ENCODE results near the gene POLG.

POLG gene

DNA sequence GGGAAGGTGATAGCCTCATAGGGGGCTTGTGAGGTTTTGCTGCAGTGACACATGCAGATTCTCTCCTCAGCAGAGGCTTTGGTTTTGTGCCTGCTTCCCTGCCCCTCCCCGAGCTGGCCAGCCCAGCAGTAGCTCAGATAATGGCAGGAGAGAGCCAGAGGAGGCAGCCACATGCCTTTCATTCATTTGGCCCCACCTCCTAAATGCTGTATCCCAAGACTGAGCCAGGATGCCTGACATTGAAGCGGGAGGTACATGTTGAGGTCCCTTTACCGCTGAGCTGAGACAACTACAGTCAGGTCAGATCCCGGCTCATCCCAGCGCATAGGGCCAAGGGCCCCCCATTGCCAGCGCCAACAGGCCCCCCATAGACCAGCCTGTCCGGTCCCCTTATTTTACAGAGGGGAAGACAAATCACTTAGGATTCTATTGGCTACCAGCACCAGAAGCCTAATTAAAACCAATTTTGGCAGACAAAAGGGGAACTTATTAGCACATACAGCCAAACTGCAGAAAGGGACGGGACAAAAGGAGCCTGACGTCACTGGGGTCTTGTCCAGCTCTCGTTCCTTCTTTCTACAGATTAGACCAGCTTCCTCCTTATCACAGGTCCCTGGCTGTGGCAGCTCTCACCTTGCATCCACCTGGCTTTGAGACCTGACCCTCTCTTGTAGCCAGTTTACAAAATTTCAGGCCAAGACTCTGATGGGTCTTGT is 12.1 kb upstream of the POLG start:
- DNase-seq (ENCODE audit: low read depth, low spot score): no peak
- POLR2A ChIA-PET: no interaction called here
- H3K4me3 ChIP-seq (ENCODE audit: low read depth, low read length): no peak overlapping the region
- TF ChIP-seq, protein P1, sequence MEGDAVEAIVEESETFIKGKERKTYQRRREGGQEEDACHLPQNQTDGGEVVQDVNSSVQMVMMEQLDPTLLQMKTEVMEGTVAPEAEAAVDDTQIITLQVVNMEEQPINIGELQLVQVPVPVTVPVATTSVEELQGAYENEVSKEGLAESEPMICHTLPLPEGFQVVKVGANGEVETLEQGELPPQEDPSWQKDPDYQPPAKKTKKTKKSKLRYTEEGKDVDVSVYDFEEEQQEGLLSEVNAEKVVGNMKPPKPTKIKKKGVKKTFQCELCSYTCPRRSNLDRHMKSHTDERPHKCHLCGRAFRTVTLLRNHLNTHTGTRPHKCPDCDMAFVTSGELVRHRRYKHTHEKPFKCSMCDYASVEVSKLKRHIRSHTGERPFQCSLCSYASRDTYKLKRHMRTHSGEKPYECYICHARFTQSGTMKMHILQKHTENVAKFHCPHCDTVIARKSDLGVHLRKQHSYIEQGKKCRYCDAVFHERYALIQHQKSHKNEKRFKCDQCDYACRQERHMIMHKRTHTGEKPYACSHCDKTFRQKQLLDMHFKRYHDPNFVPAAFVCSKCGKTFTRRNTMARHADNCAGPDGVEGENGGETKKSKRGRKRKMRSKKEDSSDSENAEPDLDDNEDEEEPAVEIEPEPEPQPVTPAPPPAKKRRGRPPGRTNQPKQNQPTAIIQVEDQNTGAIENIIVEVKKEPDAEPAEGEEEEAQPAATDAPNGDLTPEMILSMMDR (IDR thresholded peaks at IDR 0.05; ENCODE audit: insufficient read depth, low read length, missing control alignments): no peak
- CTCF ChIA-PET: interaction anchor here (16.8 kb wide), 1 partner anchor 11 kb away, joined by 278 read pairs; no protein-coding TSS in a partner anchor

DNA sequence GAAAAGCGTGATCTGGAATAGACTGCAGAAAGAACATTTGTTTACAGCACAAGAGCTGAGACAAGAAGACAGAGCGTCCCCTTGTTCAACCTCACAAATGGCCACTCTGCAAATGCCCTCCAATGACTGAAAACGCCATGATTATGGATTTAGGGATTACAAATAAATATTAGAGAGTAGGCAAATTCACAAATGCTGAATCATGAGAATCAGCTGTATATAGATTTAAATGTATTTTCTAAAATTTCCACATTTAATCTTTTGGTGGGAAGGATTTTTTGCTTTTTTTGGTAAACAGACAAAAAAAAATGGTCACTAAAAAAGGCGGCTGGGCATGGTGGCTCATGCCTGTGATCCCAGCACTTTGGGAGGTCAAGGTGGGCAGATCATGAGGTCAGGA is 10.6 kb upstream of the POLG start:
- DNase-seq (ENCODE audit: low read depth, low spot score): no peak
- ChIA-PET POLR2A (no interaction called here), CTCF (interaction anchor here (1.3 to 16.8 kb wide), 3 partner anchors 12 to 86 kb away, joined by 3 to 278 read pairs (median 4); no protein-coding TSS in a partner anchor)
- TF ChIP-seq, protein P1 (IDR thresholded peaks at IDR 0.05; ENCODE audit: insufficient read depth, low read length, missing control alignments): no peak
- no peak overlapping the region for H3K4me3 ChIP-seq (ENCODE audit: low read depth, low read length)

DNA sequence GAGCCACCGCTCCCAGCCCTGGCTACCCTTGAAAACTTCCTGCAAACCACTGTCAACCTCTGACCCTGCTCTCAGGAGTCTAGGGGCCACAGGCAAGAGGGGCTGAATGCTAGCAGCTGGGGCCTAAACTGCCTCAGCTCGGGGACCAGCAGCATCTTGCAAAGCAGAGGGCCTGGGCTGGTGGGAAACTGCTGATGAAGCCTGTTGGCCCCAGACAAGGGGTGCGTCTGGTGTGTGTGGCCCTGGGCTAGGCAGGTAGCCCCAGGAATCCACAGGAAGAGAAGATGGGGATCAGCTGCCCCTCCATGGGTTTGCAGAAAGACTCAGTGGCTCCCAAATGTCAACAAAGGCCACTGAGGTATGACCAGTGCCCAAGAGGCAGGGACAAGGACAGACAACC is 8.2 kb upstream of the POLG start:
- POLR2A ChIA-PET: no interaction called here
- CTCF ChIA-PET: interaction anchor here (2.2 to 16.8 kb wide), 2 partner anchors 15 to 87 kb away, joined by 7 to 278 read pairs; no protein-coding TSS in a partner anchor
- no peak overlapping the region for H3K4me3 ChIP-seq (ENCODE audit: low read depth, low read length)
- no peak for DNase-seq (ENCODE audit: low read depth, low spot score)
- TF ChIP-seq, protein P1 (IDR thresholded peaks at IDR 0.05; ENCODE audit: insufficient read depth, low read length, missing control alignments): no peak

DNA sequence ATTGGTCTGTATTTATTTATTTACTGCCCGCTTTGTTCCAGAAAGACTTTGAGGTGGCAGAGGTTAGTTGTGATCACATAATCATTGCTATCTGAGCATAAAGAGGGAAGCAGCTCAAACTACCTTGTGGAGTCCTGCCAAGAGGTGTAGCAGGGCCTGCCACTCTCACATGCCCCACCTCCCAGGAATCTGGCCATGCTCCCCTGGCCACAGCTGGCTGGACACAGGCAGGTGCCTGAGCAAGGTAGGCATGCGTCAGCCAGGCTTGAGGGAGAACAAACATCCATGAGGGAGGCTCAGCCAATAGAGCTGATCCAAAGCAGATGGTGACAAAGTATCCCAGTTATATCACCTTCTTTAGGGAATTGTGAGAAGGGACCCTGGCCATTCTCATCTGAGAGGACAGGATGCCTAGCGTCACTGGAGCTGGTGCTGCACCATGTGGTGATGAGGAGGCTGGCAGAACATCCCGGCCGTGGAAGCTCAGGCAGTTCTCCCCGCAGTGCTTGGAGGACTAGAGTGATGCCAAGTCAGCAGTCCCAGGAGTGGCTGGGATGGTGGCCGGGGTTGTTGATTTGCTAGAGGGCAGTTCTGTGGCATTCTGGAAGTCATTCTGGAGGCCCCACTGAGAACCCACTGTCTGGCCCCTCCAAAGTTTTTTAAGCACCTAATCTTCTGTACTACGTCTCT is 6.8 kb upstream of the POLG start:
- DNase-seq (ENCODE audit: low read depth, low spot score): no peak
- ChIA-PET POLR2A (no interaction called here), CTCF (interaction anchor here (16.8 kb wide), 1 partner anchor 16 kb away, joined by 278 read pairs; no protein-coding TSS in a partner anchor)
- TF ChIP-seq, protein P1 (IDR thresholded peaks at IDR 0.05; ENCODE audit: insufficient read depth, low read length, missing control alignments): no peak
- no peak overlapping the region for H3K4me3 ChIP-seq (ENCODE audit: low read depth, low read length)

DNA sequence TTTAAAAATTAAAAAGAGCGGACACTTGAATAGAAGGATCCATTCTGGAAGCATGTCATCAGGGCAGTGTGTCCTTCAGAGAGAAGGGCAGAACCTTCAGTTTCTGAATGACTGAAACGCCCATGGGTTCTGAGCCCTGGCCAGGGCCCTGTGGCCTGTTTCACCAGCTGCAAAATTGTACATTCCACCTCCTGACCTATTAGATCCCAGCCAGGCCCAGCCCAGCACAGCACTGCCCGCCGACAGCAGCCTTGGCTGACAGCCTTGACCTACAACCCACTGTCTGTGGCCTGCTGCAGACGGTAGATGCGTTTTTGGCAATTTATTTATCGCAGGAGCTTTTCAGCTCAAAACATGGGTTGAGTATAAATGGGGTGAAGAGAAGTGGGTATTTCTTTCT is 5.9 kb upstream of the POLG start:
- POLR2A ChIA-PET: no interaction called here
- no peak for DNase-seq (ENCODE audit: low read depth, low spot score)
- TF ChIP-seq, protein P1 (IDR thresholded peaks at IDR 0.05; ENCODE audit: insufficient read depth, low read length, missing control alignments): no peak
- H3K4me3 ChIP-seq (ENCODE audit: low read depth, low read length): no peak overlapping the region
- CTCF ChIA-PET: interaction anchor here (0.5 to 16.8 kb wide), 2 partner anchors 17 to 447 kb away, joined by 3 to 278 read pairs; no protein-coding TSS in a partner anchor

DNA sequence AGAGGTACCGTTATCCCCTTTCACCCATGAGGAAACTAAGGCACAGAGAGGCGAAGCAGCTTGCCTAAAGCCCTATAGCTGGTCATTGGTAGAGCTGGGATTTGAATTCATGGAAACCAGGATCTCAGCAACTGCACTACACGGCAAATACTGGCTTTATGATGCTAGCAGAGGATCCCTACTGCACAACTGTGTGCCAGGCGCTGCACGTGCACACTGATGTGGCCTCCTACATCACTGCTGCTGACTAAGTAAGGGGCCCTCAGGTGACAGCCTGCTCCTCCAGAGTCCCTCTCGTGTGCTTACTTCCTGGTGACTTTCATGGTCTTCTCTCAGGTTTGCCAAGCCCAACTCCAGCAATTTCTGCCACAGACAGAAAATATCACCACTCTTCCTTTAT is 3.4 kb upstream of the POLG start:
- DNase-seq (ENCODE audit: low read depth, low spot score): no peak
- TF ChIP-seq, protein P1 (IDR thresholded peaks at IDR 0.05; ENCODE audit: insufficient read depth, low read length, missing control alignments): no peak
- POLR2A ChIA-PET: interaction anchor here (0.6 kb wide), 1 partner anchor 11 kb away, joined by 3 read pairs; no protein-coding TSS in a partner anchor
- no peak overlapping the region for H3K4me3 ChIP-seq (ENCODE audit: low read depth, low read length)
- CTCF ChIA-PET: interaction anchor here (1.4 to 16.8 kb wide), 2 partner anchors 20 to 131 kb away, joined by 5 to 278 read pairs; no protein-coding TSS in a partner anchor

All from AG04449 (cell line).